Bronchial epithelial cell (primary cell): Measurements from ENCODE around the gene TBX4. TPM values are rescaled to one million over a fixed set of nuclear protein-coding genes. Genes with fewer than 3 reads are reported as not detected.

ENCODE experiments used
- DNase-seq: peaks from one replicate; pipeline ENCODE4 v3.0.0-alpha.2; 2010; ENCODE audit warnings: low read depth
- FAIRE-seq: peaks from 2 replicates; lab custom pipeline; 2011; peaks lifted over from hg19 to GRCh38; lab: Jason Lieb, UNC
- H3K27me3 ChIP-seq: 2 replicates; pipeline ENCODE4 v1.5.1; 2011; ENCODE audit warnings: low read length; ENCODE audit not compliant: control insufficient read depth, insufficient read depth
- H3K36me3 ChIP-seq: 2 replicates; pipeline ENCODE4 v1.5.1; 2011; ENCODE audit warnings: low read length; ENCODE audit not compliant: control insufficient read depth, insufficient read depth
- H3K4me3 ChIP-seq: 2 replicates; pipeline ENCODE4 v1.5.1; 2011; ENCODE audit warnings: mild to moderate bottlenecking, low read depth, low read length, control low read depth
- total RNA-seq: library from RNA; depleted of rRNA; stranded (reverse); fragments of >200 nt; gene quantifications from 2 replicates; pipeline ENCODE4 v1.2.1, GENCODE V29; 2014
- TF ChIP-seq, protein P1 (sequence below): IDR thresholded peaks from 2 replicates; pipeline ENCODE4 v1.5.1; 2011; ENCODE audit warnings: mild to moderate bottlenecking, moderate library complexity, low read length, control low read depth, inconsistent platforms; ENCODE audit not compliant: insufficient read depth, severe bottlenecking

TBX4 gene
- total RNA-seq, 1 donor from 2014 or later: not detected

- no peak for DNase-seq
- Histone ChIP-seq H3K36me3 (no peaks in the 10 kb centered on the region), H3K27me3 (peaks cover 56% of the 10 kb centered on the region), H3K4me3 (no peak overlapping the region)
- TF ChIP-seq, protein P1, sequence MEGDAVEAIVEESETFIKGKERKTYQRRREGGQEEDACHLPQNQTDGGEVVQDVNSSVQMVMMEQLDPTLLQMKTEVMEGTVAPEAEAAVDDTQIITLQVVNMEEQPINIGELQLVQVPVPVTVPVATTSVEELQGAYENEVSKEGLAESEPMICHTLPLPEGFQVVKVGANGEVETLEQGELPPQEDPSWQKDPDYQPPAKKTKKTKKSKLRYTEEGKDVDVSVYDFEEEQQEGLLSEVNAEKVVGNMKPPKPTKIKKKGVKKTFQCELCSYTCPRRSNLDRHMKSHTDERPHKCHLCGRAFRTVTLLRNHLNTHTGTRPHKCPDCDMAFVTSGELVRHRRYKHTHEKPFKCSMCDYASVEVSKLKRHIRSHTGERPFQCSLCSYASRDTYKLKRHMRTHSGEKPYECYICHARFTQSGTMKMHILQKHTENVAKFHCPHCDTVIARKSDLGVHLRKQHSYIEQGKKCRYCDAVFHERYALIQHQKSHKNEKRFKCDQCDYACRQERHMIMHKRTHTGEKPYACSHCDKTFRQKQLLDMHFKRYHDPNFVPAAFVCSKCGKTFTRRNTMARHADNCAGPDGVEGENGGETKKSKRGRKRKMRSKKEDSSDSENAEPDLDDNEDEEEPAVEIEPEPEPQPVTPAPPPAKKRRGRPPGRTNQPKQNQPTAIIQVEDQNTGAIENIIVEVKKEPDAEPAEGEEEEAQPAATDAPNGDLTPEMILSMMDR: no peak
- no peak for FAIRE-seq
Observed at GRCh38 chr17:61405686-61406536, 46.3 kb upstream of the TBX4 start.

DNA sequence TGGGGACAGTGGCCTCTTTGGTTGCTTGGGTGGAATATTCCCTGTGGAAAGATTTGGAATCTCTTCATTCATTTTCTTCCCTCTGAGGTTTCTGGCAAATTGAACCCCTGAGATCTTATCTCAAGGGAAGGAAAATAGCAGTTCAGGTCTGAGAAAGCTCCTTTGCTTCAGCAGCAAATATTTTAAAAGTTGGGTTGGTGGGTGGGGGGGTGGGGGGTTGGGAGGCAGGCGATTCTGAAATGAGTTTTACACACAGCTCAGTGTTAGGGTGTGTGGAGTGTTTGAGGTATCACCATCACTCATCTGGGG lies 45.7 kb upstream of the TBX4 start:
- Histone ChIP-seq H3K27me3 (peaks cover 54% of the 10 kb centered on the region), H3K4me3 (no peak overlapping the region), H3K36me3 (no peaks in the 10 kb centered on the region)
- no peak for DNase-seq
- TF ChIP-seq, protein P1: no peak
- FAIRE-seq: no peak

- DNase-seq (no peak), FAIRE-seq (peak; percentile 93)
- TF ChIP-seq, protein P1: no peak
- H3K27me3 ChIP-seq: peaks cover 47% of the 10 kb centered on the region
- H3K36me3 ChIP-seq: no peaks in the 10 kb centered on the region
- H3K4me3 ChIP-seq: no peak overlapping the region
Observed at GRCh38 chr17:61406971-61407911, 45.0 kb upstream of the TBX4 start.

- FAIRE-seq (no peak), DNase-seq (no peak)
- H3K4me3 ChIP-seq: no peak overlapping the region
- H3K27me3 ChIP-seq: peaks cover 40% of the 10 kb centered on the region
- TF ChIP-seq, protein P1: no peak
- no peaks in the 10 kb centered on the region for H3K36me3 ChIP-seq
Observed at GRCh38 chr17:61408151-61409041, 43.8 kb upstream of the TBX4 start.

- TF ChIP-seq, protein P1: peak; percentile 60
- H3K36me3 ChIP-seq: no peaks in the 10 kb centered on the region
- peak overlapping the region; percentile 40 for H3K4me3 ChIP-seq
- peaks cover 30% of the 10 kb centered on the region for H3K27me3 ChIP-seq
- FAIRE-seq: no peak
- no peak for DNase-seq
Observed at GRCh38 chr17:61409301-61410112, 42.7 kb upstream of the TBX4 start.
